Measurements from ENCODE around the gene ANTXR2.

ANTXR2 gene

GRCh38 chr4:80092088-80092487 lies 19.1 kb upstream of the ANTXR2 start:
- DNase-seq (ENCODE audit: low read depth): no peak

GRCh38 chr4:80091688-80092087 lies 18.7 kb upstream of the ANTXR2 start:
- no peak for DNase-seq (ENCODE audit: low read depth)

GRCh38 chr4:80091184-80091583 lies 18.2 kb upstream of the ANTXR2 start:
- no peak for DNase-seq (ENCODE audit: low read depth)

GRCh38 chr4:80090090-80090489 lies 17.1 kb upstream of the ANTXR2 start:
- DNase-seq (ENCODE audit: low read depth): no peak

GRCh38 chr4:80088471-80088870 lies 15.4 kb upstream of the ANTXR2 start:
- no peak for DNase-seq (ENCODE audit: low read depth)

DNA sequence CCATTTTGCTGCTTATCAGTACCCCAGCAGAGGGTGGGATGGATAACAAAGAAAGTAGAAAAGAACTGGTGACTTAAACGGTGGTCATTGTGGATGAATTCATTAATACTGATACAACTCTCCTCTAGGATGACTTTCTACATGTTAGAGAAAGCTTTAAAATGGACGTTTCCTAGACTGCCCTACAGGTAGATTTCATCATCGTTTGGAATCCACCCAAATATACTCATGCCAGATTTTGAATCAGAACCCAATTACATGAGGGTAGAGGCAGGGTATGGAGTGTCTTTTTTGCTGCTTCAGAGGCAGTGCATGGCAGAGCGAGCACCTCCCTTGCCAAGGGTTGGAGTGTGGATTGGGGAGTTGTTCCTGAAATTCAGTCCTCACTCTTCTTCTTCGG lies 13.3 kb upstream of the ANTXR2 start:
- DNase-seq (ENCODE audit: low read depth): no peak

DNA sequence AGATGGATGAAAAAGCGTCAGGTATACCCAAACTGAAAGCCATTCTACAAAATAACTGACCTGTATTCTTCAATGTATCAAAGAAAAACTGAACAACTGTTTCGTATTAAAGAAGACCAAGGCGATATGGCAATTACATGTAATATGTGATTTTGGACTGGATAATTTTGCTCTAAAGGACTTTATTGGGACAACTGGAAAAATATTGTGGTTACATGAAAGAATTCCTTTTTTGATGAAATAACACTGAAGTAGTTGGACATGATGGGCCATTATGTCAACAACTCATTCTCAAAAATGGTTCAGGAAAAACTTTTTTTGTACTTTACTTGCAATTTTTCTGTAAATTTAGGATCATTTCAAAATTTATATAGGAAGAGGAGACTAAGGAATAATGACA lies 12.1 kb upstream of the ANTXR2 start:
- no peak for DNase-seq (ENCODE audit: low read depth)

DNA sequence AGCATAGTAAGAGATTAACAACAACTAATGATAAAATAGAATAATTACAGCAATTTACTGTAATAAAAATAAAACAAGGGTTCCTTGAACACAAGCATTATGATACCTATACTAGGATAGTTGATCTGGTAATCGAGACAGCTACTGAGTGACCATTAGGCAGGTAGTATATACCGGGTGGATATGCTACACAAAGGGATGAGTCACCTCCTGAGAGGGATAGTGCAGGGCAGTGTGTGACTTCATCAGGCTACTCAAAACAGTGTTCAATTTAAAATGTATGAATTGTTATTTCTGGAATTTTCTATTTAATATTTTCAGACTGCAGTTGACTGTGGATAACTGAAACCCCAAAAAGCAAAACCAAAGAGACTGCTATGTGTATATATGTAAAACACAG lies 9.7 kb upstream of the ANTXR2 start:
- no peak for DNase-seq (ENCODE audit: low read depth)

DNA sequence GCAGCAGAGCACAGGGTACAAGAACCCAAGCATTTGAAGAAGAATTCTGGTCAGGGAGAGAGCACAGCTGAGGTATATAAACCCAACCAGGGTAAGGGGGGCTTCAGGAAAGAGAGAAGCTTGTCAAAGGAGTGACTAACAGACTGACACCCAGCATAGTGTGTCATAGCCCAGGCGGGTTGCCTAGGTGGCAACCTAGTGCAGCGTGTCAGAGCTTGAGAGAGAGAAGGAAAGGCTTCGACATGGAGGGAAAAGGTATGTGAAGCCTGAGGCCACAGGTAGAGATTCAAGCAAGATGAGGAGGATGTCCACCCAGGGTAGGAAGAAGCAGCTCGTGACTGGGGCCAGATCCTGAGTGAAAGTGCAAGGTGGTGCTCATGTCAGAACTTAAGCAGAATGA lies 8.5 kb upstream of the ANTXR2 start:
- no peak for DNase-seq (ENCODE audit: low read depth)

DNA sequence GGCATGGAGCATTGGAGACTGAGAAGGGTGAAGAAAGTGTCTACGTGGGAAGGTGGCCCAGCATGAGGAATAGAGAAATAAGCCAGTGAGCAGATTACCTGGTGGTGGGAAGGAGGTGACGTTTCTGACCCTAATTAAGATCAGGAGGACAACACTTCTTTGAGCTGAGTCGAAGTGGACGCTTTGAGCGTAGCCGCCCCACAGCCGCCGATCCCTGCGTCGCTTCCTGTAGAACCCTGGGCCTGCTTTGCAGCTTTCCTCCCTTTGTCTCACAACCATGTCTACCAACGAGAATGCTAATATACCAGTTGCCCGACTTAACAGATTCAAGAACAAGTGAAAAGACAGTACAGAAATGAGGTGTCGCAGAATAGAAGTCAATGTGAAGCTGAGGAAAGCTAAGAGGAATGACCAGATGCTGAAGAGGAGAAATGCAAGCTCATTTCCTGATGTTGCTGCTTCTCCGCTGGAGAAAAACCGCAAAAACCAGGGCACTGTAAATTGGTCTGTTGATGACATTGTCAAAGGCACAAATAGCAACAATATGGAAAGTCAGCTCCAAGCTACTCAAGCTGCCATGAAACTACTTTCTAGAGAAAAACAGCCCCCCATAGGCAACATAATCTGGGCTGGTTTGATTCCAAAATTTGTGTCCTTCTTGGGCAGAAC lies 6.4 kb upstream of the ANTXR2 start:
- DNase-seq (ENCODE audit: low read depth): no peak

DNA sequence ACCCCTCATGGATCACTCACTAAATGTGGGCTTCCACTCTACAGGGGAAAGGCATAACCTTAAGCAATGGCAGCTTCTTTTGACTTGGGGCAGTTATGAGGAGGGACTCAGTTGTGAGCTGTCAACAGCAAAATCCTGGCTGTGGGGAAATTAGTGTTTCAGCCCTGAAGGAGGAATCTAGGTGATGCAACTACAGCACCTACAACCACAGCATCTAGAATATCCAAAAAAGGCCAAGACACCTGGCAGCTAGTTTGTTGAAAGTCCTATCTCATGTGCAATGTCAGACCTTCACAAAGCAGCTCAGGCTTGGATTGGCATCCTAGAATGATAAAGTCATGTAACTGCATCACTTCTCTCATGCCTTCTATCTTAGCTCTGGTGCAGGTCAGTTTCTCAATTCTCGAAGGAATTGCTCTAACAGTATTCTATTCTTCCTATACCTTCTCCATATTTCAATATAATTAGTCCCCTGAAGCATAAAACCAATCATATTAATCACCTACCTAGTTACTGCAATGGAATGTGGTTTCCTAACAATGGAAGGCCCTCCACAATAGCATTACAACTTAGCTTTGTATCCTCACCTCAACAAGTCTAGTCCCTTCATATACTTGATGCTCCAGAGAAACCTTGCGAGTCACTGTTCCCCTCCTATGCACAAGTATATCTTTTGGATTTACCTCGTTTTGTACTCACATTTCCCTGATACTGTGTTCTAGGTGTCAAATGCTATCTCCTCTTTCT lies 5.5 kb upstream of the ANTXR2 start:
- no peak for DNase-seq (ENCODE audit: low read depth)

- DNase-seq (ENCODE audit: low read depth): no peak
These were observed 4.6 kb upstream of the ANTXR2 start for GRCh38 chr4:80077639-80078038.

- no peak for DNase-seq (ENCODE audit: low read depth)
These were observed 3.7 kb upstream of the ANTXR2 start for GRCh38 chr4:80076681-80077080.

GRCh38 chr4:80075995-80076675 lies 3.1 kb upstream of the ANTXR2 start:
- DNase-seq (ENCODE audit: low read depth): no peak

GRCh38 chr4:80074651-80075050 lies 1.6 kb upstream of the ANTXR2 start:
- DNase-seq (ENCODE audit: low read depth): no peak

- no peak for DNase-seq (ENCODE audit: low read depth)
These were observed 1.0 kb upstream of the ANTXR2 start for GRCh38 chr4:80074069-80074468.

DNA sequence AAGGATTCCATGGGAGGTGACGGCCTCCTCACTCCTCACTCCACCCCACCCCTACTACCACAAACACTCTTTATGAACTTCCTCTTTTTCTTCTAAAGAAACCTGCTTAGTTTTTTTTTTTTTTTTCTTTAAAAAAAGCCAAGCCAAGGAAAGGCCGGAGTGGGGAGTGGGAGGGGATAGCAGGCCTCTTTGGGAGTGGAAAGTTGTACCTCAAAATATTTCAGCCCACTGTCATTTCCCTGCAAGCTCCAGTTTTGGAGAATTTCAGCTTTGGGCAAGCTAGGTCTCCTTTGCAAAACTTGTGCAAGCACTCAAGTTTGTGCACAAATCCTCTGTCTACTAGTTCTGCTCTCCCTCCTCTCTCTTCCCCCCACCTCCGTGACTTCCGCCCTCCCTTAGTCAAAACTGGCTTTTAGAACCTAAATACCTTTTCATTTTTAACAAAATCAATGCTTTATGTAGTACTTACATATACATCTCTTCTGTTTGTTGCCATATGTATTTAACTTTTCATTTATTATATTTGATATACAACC lies 512 bp upstream of the ANTXR2 start:
- DNase-seq (ENCODE audit: low read depth): no peak

DNA sequence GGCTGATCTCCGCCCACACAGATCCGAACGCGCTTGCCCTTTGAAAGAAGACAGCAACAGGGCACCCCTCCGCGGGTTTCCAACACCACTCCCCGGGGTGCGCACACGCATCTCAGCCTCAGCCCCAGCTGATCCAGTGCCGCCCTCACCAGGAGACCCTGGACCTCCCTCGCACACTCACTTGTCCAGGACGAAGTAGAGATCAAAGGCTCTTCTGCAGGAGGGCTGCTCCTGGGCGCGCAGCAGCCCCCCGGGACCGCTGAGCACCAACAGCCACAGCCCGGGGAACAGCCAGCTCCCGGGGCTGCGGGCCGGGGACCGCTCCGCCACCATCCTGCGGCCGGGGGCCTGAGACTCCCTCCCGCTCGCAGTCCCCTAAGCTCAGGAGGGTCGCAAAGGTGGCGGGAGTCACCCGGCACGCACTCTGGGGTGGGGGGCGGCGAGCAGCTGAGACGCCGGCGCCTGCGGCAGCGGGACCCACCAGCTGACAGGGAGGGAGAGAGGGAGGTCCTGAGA lies 743 bp downstream of the ANTXR2 start:
- DNase-seq (ENCODE audit: low read depth): no peak

DNA sequence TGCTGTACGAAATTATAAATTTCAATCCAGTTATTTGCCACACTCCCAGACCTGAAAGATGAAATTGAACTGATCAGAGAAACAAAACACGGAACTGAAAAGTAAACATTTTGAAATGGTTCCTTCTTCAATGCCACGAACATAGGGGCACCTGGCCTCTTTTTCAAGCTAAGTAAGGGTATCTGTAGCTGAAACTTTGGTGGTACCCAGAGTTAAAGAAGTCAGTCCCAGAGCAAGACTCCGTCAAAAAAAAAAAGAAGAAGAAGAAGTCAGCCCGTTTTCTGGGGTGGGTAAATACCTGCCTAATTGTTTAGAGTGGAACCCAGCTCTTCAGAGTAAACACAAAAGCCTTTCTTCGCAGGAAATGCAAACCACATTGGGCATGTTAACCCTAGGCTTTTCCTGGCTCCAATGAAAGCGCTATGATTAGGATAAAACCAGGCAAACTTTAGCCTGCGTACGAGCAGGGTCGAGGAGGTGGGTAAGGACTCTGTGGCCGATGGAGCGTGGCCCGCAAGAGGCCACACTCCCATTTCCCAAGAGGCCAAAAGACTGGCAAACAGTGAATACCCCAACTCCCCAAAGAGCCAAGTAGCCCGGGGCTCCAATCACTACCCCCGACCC lies 1.3 kb downstream of the ANTXR2 start:
- DNase-seq (ENCODE audit: low read depth): no peak

GRCh38 chr4:80070880-80071603 lies 2.0 kb downstream of the ANTXR2 start:
- DNase-seq (ENCODE audit: low read depth): no peak

DNA sequence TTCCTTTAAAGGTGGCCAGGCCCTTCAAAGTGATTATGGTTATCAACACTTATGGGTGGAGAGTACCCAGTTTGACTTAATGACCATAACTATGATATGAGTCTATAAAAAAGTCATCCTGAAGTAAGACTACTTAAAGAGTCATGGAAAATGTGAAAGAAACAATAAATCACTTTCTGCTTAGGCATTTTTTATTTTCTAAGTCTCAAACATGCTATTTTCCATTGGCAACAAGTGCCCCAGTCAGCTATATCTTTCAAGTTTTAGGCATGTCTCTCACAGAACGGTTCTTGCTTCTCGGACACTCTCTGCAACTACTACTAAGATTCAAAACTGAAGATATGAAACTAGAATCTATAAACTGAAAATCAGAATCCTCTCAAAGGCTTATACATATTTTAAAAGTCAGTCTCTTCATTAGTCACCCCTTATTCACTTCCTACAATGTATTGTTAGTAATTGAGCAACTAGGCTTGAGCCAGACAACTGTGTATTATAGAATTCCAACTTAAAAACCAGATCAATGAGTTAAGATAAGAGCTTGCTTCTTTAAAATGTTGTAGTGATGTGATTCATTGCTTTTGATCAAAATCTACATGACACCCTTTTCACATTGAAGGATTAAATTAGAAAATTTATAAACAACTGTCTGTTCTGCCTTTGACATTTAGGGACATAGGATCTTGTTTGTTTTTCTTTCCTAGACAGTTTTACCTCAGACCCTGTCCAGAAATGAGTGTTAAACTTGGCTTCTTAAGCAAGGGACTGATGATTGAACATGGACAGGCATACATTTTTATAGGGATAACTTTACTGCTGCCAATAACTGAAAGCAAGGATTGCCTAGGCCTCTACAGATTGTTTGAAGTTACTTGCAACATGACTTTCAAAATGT lies 2.9 kb downstream of the ANTXR2 start:
- no peak for DNase-seq (ENCODE audit: low read depth)

All from non-pigmented ciliary epithelial cell (primary cell).